GM18909 (cell line): ENCODE measurements around the gene DERL3.

Experiments
- ATAC-seq: cut with Tn5 transposase; IDR thresholded peaks from one replicate; pipeline ENCODE4 v1.9.1; 2021; ENCODE audit warnings: mild to moderate bottlenecking; ENCODE audit not compliant: unreplicated experiment, poor library complexity

The DERL3 gene

DNA sequence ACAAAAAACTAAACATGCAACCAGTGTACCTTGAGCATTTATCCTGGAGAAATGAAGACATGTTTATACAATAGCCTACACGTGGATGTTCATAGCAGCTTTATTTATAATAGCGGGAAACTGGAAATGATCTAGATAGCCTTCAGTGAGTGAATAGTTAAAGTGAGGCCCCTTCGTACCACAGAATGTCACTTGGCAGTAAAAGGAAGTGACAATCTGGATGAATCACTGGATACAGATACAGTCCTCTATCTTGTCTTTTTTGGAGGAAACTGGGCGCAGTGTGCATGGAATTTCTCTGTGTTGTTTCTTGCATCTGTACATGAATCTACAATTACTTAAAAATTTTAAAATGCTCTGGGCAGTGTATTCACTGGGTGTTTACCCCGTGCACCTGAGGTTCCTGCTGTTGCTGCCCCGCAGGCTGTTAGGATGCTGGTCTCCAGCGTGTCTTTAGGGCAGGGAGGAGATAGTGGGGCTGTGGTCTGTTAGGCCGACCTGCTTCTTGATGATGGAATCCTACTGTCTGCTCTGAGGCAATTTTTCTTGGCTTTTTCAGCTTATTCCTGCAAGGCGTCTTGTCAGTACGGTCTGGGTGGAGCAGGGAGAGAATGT is 23.2 kb downstream of the DERL3 start:
- no peak for ATAC-seq

GRCh38 chr22:23812378-23812777 is 26.4 kb downstream of the DERL3 start:
- ATAC-seq, result no peak

- no peak for ATAC-seq
Measured at GRCh38 chr22:23806837-23807236, 32.0 kb downstream of the DERL3 start.

GRCh38 chr22:23804781-23805291 is 34.0 kb downstream of the DERL3 start:
- no peak for ATAC-seq

- no peak for ATAC-seq
Measured at GRCh38 chr22:23803001-23803819, 35.6 kb downstream of the DERL3 start.

GRCh38 chr22:23801886-23802377 is 36.9 kb downstream of the DERL3 start:
- no peak for ATAC-seq

DNA sequence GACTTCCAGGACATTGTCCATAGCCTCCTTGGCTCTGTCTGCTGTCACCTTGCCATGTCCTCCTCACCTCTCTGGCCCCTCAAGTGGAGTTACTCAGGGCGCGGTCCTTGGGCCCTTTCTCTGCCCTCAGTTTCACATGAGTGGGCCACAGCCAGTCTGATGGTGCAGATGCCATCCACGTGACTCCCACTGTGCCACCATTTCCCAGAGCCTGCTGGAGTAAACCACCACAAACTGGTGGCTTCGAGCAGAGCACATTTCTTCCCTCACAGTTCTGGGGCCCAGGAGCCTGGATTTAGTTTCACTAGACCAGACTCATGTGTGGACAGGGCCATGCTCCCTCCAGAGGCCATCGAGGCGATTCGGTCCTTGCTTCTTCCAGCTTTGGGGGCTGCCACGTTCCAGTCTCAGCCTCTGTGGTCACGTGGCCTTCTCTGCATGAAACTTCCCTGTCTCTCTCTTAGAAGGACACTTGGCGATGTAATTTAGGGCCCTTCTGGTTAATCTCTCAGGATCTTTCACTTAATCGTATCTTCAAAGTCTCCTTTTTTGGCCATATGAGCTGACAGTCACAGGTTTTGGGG is 37.5 kb downstream of the DERL3 start:
- ATAC-seq, result peak; percentile 12

- peak; percentile 58 for ATAC-seq
Measured at GRCh38 chr22:23800297-23801237, 38.2 kb downstream of the DERL3 start.

DNA sequence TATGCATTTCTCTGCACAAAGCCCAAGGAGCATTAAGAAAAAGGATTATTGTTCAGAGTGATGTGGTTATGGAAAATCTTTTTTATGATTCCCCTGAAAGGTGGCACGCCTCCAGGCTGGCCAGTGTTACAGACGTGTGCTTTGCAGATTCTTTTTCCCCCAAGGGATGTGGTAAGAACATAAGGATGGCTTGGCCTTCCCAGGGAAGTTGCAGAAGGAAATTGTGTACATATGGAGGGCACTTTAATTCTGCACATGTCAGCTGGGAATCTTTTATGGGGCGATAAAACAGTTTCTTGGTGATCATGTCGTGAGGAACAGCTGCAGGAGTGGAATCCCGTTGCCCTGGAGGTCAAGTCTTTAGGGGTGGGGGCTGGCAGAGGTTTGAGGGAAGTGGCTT is 42.3 kb downstream of the DERL3 start:
- ATAC-seq, result no peak

- ATAC-seq, result no peak
Measured at GRCh38 chr22:23793326-23793725, 45.5 kb downstream of the DERL3 start.

DNA sequence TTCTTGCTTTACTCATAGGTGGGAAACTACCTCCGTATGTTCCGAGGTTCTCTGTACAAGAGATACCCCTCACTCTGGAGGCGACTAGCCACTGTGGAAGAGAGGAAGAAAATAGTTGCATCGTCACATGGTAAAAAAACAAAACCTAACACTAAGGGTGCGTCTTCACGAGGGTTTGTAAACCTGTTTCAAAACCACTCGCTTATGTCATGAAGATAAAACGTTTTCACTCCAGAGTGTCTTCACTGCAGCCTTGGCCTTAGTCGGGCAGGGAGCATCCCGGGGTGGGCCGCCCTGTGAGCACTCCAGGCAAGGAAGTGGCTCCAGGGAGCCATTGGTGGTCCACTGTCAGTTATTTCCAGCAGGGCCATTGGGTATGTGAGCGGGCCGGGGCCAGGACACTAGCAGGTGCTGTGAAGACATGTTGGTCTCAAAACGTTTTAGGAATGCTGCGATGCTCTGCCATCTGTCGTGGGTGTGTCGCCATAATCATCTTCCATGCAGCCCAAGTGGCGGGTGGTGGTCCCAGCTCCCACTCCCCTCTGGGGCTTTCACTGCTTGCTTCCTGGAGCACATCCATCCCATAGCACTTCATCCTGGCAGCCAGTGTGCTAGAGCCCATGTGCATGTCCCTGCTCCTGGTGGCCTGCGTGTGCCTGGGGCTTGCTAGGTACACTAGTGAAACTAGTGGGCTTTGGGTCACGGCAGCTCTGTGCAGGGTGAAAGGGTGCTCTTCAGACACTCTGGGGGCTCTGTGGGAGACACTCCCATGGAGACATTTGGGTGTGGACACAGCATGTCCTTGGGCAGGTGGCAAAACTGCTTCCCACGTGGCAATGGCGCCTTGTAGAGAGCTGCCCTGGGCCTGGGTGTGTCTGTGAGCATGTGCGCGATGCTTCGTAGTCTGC is 46.8 kb downstream of the DERL3 start:
- ATAC-seq, result no peak

GRCh38 chr22:23790819-23791737 is 47.7 kb downstream of the DERL3 start:
- no peak for ATAC-seq

GRCh38 chr22:23789638-23790037 is 49.2 kb downstream of the DERL3 start:
- no peak for ATAC-seq

GRCh38 chr22:23789121-23789520 is 49.7 kb downstream of the DERL3 start:
- ATAC-seq, result no peak

DNA sequence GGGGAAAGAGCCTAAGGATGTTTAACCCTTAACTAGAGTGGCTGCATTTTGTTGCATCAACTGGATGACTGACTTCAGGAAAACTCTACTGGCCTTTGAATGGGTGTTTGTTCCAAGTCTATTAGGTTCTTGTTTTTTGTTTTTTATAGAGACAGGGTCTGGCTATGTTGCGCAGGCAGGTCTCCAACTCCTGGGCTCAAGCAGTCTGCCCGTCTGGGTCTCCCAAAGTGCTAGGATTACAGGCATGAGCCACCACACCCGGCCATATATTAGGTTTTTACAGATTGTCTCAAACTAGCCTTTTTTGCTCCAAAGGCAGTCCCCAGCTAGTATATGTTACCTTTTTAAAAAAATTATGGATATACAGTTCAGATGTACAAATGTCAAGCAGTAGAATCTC is 50.9 kb downstream of the DERL3 start:
- ATAC-seq, result no peak

DNA sequence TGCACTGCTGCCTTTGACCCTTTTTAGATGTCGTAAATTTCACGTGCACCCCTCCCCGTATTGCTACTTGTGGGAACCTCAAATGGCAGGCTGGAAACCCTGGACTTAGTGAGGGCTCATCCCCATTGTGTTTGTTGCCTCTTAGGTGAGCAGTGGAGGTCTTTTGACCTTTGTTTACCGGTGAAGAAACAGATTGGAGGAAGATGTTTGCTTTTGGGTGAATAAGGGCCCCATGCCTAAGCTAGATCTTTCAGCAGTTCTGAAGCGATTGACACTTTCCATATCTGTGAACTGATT is 51.3 kb downstream of the DERL3 start:
- ATAC-seq, result peak; percentile 6

DNA sequence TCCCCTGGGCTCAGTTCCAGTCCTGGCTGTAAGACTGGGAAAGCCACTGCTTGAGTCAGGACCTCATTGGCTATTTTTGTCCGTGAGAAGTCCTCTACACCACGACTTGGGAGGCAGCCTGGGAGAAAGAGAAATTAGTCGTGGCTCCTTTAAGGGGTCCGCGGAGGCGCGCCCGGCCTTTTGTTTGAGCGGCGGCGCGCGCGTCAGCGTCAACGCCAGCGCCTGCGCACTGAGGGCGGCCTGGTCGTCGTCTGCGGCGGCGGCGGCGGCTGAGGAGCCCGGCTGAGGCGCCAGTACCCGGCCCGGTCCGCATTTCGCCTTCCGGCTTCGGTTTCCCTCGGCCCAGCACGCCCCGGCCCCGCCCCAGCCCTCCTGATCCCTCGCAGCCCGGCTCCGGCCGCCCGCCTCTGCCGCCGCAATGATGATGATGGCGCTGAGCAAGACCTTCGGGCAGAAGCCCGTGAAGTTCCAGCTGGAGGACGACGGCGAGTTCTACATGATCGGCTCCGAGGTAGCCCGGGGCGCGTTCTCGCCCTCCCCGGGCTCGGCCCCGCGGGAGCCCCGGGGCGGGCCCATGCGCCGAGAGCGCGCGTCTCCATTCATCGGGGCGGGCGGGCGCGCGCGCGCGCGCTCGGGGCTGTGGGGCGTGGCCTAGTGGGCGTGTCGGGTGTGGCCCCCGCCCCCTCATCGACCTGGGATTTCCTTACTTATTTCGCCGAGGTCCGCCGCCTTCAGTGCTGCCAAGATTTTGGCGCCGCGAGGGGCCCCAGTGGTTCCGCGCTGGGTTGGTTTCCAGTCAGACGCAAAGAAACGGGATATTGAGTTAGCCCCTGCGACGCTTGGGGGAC is 51.8 kb downstream of the DERL3 start, which contains the start of gene SMARCB1:
SMARCB1 (plus strand) TSS at position 215 of the 848 bp plus-strand sequence; CDS start at position 419, 204 bp downstream.
- peak; percentile 69 for ATAC-seq
